GM21786 (cell line): Measurements from ENCODE around the gene CHRNA3.
"Not testable (repeated sequence)": the region's sequence is repeated elsewhere in the genome, so short reads cannot be mapped to it uniquely, and the experiment has no call there.

Source experiments
- ATAC-seq: cut with Tn5 transposase; IDR thresholded peaks from one replicate; pipeline ENCODE4 v1.9.1; 2021; ENCODE audit not compliant: unreplicated experiment

CHRNA3 gene

DNA sequence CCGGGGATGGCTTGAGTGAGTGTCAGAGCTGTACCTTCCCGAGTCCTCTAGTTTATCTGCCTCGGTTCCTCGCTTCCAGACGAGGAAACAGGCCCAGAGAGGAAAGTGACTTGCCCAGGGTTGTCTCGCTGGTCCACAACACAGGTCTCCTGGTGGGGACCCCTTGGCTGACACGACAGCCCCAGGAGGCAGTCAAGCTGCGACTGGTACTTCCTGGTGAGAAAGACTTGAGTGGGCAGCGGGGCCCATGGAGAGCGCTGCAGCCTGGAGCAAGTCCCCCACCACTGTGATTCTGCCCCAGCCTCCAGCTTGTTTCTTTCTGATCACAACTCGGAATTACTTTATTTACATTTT lies 56.1 kb downstream of the CHRNA3 start:
- ATAC-seq = no peak

DNA sequence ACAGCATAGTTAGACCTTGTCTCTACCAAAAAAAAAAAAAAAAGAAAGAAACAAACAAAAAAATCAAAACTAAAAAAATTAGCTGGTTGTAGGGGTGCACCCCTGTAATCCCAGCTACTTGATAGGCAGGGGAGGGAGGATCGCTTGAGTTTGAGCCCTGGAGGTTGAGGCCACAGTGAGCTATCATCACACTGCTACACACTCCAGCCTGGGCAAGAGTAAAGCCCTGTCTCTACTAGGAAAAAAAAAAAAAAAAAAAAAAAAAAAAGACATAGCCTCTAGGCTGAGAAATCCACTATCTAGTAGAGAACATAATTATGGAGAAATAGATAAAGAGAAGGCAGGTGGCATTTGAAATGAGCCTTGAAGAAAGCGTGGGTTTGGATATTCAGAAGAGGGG lies 57.7 kb downstream of the CHRNA3 start:
- no peak for ATAC-seq

DNA sequence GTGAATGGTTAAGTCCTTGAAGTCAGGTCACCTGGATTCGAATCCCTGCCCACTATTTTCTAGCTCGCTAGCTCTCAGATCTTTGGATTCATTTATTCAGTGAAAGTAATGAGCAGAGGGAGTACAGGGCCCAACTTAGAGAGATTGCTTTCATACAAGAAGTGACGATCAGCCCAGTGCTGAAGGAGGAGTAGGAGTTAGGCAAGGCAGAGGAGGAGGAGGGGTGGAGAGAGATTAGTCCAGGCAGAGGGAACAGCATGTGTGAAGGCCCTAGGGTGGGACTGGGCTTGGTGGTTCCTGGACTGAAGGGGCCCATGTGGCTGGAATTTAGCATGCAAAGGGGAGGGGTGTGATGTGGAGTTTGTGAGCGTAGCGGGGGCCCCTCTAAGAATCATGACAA lies 59.3 kb downstream of the CHRNA3 start:
- ATAC-seq = no peak

DNA sequence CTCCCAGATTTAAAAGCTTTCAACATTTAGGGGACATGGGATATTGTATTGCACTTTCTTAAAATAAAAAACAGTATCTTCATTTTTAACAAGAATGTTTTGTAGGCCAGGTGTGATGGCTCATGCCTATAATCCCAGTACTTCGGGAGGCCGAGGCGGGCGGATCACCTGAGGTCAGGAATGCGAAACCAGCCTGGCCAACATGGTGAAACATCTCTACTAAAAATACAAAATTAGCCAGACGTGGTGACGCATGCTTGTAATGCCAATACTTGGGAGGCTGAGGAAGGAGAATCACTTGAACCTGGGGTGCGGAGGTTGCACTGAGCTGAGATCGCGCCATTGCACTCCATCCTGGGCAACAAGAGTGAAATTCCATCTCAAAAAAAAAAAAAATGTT lies 60.6 kb downstream of the CHRNA3 start:
- not testable (repeated sequence) for ATAC-seq

DNA sequence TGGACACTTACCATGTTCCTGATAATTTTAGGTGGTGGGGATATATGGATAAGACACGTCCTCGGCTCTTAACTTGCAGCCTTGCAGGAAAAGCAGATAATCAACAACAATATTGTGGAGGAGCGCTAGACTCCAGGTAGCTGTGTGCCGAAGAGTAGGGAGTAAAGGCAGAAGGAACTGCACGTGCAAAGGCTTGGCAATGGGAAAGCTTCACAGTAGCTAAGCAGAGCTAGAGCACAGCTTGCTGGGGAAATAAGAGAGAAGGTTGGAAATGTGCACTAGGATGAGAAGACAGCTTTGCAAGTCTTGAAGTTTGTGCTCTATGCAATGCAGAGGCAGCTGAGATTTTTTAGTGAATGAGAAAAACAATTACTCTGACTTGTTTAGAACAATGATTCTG lies 68.2 kb downstream of the CHRNA3 start:
- ATAC-seq = no peak

DNA sequence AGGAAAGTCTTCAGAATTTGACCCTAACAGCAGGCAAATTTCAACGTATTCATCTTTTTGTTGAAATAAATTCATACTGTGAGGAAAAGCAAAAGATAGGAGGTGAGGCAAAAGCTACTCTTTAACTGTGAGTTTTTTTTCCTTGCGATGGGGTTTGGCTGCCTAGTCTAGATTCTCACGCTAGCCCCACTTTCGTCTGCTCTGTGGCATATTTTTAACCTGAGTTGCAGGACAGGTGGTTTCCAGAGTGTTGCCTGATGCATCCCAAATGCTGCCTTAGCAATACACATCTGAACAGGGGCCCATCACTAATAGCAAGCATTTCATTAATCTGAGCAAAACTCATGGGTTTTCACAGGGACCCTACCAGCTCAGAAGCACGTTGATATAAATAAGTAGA lies 68.9 kb downstream of the CHRNA3 start:
- ATAC-seq = no peak

DNA sequence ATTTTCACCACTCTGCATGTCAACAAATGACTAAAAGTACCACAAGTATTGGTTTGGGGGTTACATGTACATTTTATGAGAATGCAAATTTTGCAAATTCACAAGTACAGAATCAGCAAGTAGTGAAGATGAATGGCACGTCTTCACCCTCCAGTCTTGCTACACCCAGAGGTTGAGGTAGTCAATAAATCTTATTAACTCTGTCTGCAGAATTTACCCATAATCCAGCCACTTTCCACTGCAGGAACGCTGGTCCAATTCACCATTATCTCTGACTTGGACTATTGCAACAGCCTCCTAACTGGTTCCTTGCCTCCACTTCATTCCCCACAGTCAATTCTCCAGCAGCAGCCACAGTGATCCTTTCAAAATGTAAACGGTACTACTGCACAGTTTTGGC lies 70.0 kb downstream of the CHRNA3 start:
- no peak for ATAC-seq

DNA sequence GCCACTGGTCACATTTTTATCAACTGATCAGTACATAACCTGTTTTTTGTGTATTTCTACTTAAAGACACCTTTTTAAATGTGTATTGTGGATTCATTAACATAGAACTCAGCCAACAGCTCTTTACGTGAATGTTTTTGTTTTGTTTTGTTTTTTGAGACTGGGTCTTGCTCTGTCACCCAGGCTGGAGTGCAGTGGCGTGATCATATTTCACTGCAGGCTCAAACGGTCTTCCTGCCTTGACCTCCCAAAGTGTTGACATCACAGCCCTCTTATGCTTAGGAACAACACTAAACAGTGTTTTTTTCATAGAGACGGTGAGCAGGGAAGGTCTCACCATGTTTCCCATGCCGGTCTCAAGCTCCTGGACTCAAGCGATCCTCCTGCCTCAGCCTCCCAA lies 70.6 kb downstream of the CHRNA3 start:
- no peak for ATAC-seq
